RWPE1 (cell line): ENCODE measurements around the gene P2RX4.
"Not testable (repeated sequence)": the region's sequence is repeated elsewhere in the genome, so short reads cannot be mapped to it uniquely, and the experiment has no call there.

ENCODE experiments used
- CTCF ChIA-PET: fragments of 350-600 bp; sonication (Branson Sonifier 250); formaldehyde crosslinking; extraction: SDS; loops from one replicate; lab custom pipeline; 2021; lab: Yijun Ruan, JAX
- POLR2A ChIA-PET: fragments of 400-600 bp; formaldehyde crosslinking; extraction: SDS; loops from one replicate; lab custom pipeline; 2020; ENCODE audit warnings: antibody characterized with exemption; ENCODE audit not compliant: low non-redundant PET; lab: Yijun Ruan, JAX
- DNase-seq: peaks from one replicate; pipeline ENCODE4 v3.0.0; 2012; ENCODE audit warnings: low spot score
- H3K27ac ChIP-seq: fragments of 450-650 bp; 2 replicates; pipeline ENCODE4 v1.5.1; 2017
- CTCF ChIP-seq: fragments of 450-650 bp; conservative IDR thresholded peaks from 2 replicates; pipeline ENCODE4 v1.5.1; 2017; ENCODE audit warnings: low read depth, mild to moderate bottlenecking

Gene P2RX4

GRCh38 chr12:121226399-121226798, 16.5 kb downstream of the P2RX4 start:
- H3K27ac ChIP-seq, result no peak overlapping the region
- no peak for DNase-seq
- TF ChIP-seq CTCF, result no peak
- POLR2A ChIA-PET, result interaction anchor here (0.6 kb wide), 1 partner anchor 247 kb away, joined by 3 read pairs; no protein-coding TSS in a partner anchor
- CTCF ChIA-PET, result no interaction called here

GRCh38 chr12:121226871-121227270, 16.9 kb downstream of the P2RX4 start:
- CTCF ChIA-PET, result interaction anchor here (1.0 kb wide), 1 partner anchor 10 kb away, joined by 3 read pairs; no protein-coding TSS in a partner anchor
- H3K27ac ChIP-seq, DNase-seq: not testable (repeated sequence)
- POLR2A ChIA-PET, result interaction anchor here (0.6 kb wide), 1 partner anchor 247 kb away, joined by 3 read pairs; no protein-coding TSS in a partner anchor

- TF ChIP-seq CTCF, result no peak
- H3K27ac ChIP-seq, result no peak overlapping the region
- ChIA-PET POLR2A (no interaction called here), CTCF (interaction anchor here (1.0 to 1.1 kb wide), 2 partner anchors 11 to 43 kb away, joined by 3 to 7 read pairs; no protein-coding TSS in a partner anchor)
- peak; percentile 71 for DNase-seq
Measured at GRCh38 chr12:121227294-121227693, 17.4 kb downstream of the P2RX4 start.

GRCh38 chr12:121228919-121229665, 19.2 kb downstream of the P2RX4 start:
- CTCF ChIA-PET, result interaction anchor here (0.6 to 1.6 kb wide), 3 partner anchors 10 to 569 kb away, joined by 5 to 7 read pairs (median 6); no protein-coding TSS in a partner anchor
- no peak for TF ChIP-seq CTCF
- DNase-seq, result no peak
- POLR2A ChIA-PET, result no interaction called here
- H3K27ac ChIP-seq, result no peak overlapping the region

GRCh38 chr12:121229826-121230537, 20.1 kb downstream of the P2RX4 start:
- peak; percentile 81 for TF ChIP-seq CTCF
- CTCF ChIA-PET, result interaction anchor here (0.6 to 1.6 kb wide), 8 partner anchors 9 to 568 kb away, joined by 3 to 7 read pairs (median 5); no protein-coding TSS in a partner anchor
- peak; percentile 74 for DNase-seq
- POLR2A ChIA-PET, result interaction anchor here (0.7 kb wide), 1 partner anchor 214 kb away, joined by 3 read pairs; no protein-coding TSS in a partner anchor
- not testable (repeated sequence) for H3K27ac ChIP-seq

- no peak for DNase-seq
- peak; percentile 49 for TF ChIP-seq CTCF
- CTCF ChIA-PET, result interaction anchor here (0.6 to 1.6 kb wide), 5 partner anchors 9 to 244 kb away, joined by 3 to 7 read pairs (median 3); no protein-coding TSS in a partner anchor
- no peak overlapping the region for H3K27ac ChIP-seq
- POLR2A ChIA-PET, result interaction anchor here (0.7 kb wide), 1 partner anchor 215 kb away, joined by 3 read pairs; no protein-coding TSS in a partner anchor
Measured at GRCh38 chr12:121230538-121230907, 20.6 kb downstream of the P2RX4 start.
